Prostate gland (tissue), 1 donor: ENCODE measurements around the gene VPS37C.

Experiments used
- POLR2A ChIP-seq: fragments of 450-650 bp; IDR thresholded peaks from one replicate; pipeline ENCODE4 v1.6.1; 2016; ENCODE audit warnings: antibody characterized with exemption, mild to moderate bottlenecking
- POLR2AphosphoS5 ChIP-seq: sonication (generic); formaldehyde crosslinking; IDR thresholded peaks from one replicate; pipeline ENCODE4 v1.6.1; 2017; ENCODE audit warnings: antibody characterized with exemption

DNA sequence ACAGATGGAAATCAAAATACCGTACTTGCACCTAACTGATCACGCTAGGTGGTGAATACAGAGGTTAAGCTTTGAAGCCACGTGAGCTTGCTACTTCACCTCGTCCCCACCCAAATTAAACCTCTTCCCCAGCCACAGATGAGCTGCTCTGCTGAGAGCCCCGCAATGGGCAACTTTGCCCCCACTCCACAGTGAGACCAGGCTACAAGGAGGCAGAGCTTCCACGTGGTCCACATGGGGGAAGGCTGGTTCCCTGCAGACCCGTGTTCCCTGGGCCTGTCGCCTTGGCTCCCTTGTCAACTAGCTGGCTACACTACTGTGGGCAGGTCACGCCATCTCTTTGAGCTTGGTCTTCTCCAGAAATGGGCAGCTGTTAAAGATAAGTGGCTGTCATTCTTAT, 48.0 kb downstream of the VPS37C start:
- TF ChIP-seq POLR2AphosphoS5 (no peak), POLR2A (no peak)
